NCI-H2029 treated with DMSO at 0.1 percent for 48 hours (cell line): ENCODE results near the gene OR1J1.

Source experiments
- DNase-seq: peaks from one replicate; lab custom pipeline; 2025; lab: John Stamatoyannopoulos, UW

OR1J1 gene

GRCh38 chr9:122445155-122445749, 32.5 kb downstream of the OR1J1 start:
- DNase-seq: no peak

- no peak for DNase-seq
These were observed 33.5 kb downstream of the OR1J1 start for GRCh38 chr9:122444041-122444733.

- no peak for DNase-seq
These were observed 35.2 kb downstream of the OR1J1 start for GRCh38 chr9:122442568-122442967.
